BE2C (cell line): Measurements from ENCODE around the gene FASTK.

Experiments used
- DNase-seq: peaks from one replicate; pipeline ENCODE4 v3.0.0-alpha.2; 2020
- H3K27me3 ChIP-seq: fragments of 250-450 bp; sonication (Bioruptor Pico); 2 replicates; pipeline ENCODE4 v1.5.1; 2020; ENCODE audit warnings: mild to moderate bottlenecking
- H3K36me3 ChIP-seq: fragments of 250-450 bp; sonication (Bioruptor Pico); 2 replicates; pipeline ENCODE4 v1.5.1; 2020; ENCODE audit warnings: mild to moderate bottlenecking
- H3K4me1 ChIP-seq: fragments of 250-450 bp; sonication (Bioruptor Pico); 2 replicates; pipeline ENCODE4 v1.5.1; 2020
- H3K4me3 ChIP-seq: 2 replicates; pipeline ENCODE4 v1.5.1; 2011; ENCODE audit warnings: low read depth, low read length
- H3K9me3 ChIP-seq: fragments of 250-450 bp; sonication (Bioruptor Pico); 2 replicates; pipeline ENCODE4 v1.5.1; 2020
- TF ChIP-seq, protein P1 (sequence below): IDR thresholded peaks from 2 replicates; pipeline ENCODE4 v1.5.1; 2012; ENCODE audit warnings: mild to moderate bottlenecking, low read depth, low read length

Gene FASTK

DNA sequence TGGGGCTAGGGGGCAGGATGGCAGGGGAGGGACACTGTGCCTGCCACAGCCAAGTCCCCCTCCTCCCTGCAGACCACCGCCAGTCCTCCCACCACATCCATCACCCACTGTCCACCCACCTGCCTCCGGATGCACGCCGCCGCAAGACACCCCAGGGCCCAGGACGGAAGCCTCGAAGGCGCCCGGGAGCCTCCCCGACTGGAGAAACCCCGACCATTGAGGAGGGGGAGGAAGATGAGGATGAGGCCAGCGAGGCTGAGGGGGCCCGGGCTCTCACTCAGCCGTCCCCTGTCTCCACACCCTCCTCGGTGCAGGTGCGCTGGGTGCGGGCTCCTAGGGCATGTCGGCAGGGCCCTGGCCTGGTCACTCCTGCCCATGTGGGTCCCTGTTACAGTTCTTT is 16.2 kb downstream of the FASTK start:
- TF ChIP-seq, protein P1, sequence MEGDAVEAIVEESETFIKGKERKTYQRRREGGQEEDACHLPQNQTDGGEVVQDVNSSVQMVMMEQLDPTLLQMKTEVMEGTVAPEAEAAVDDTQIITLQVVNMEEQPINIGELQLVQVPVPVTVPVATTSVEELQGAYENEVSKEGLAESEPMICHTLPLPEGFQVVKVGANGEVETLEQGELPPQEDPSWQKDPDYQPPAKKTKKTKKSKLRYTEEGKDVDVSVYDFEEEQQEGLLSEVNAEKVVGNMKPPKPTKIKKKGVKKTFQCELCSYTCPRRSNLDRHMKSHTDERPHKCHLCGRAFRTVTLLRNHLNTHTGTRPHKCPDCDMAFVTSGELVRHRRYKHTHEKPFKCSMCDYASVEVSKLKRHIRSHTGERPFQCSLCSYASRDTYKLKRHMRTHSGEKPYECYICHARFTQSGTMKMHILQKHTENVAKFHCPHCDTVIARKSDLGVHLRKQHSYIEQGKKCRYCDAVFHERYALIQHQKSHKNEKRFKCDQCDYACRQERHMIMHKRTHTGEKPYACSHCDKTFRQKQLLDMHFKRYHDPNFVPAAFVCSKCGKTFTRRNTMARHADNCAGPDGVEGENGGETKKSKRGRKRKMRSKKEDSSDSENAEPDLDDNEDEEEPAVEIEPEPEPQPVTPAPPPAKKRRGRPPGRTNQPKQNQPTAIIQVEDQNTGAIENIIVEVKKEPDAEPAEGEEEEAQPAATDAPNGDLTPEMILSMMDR = no peak
- H3K36me3 ChIP-seq = peaks cover 58% of the 10 kb centered on the region
- peaks cover 11% of the 10 kb centered on the region for H3K4me1 ChIP-seq
- no peak overlapping the region for H3K4me3 ChIP-seq
- DNase-seq = no peak
- no peaks in the 10 kb centered on the region for H3K27me3 ChIP-seq
- H3K9me3 ChIP-seq = no peaks in the 10 kb centered on the region

DNA sequence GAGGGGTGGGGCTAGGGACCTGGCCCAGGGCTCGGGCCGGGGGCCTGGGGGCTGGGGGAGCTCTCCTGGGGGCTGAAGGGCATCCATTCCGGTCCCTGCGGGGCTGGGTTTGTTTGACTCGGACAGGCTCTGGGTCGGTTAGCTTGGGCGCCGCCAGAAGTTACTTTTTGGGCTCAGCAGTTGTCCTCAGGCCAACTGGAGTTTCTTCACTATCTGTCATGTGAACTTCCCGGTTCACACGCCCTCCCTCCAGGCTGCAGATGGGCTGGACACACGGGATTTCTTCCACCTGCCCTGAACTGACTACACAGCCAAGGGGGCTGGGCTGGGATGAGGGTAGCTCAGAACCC is 17.4 kb downstream of the FASTK start:
- Histone ChIP-seq H3K9me3 (no peaks in the 10 kb centered on the region), H3K4me1 (peaks cover 19% of the 10 kb centered on the region), H3K27me3 (no peaks in the 10 kb centered on the region), H3K4me3 (peak overlapping the region; percentile 94), H3K36me3 (peaks cover 48% of the 10 kb centered on the region)
- DNase-seq = no peak
- TF ChIP-seq, protein P1 = no peak

DNA sequence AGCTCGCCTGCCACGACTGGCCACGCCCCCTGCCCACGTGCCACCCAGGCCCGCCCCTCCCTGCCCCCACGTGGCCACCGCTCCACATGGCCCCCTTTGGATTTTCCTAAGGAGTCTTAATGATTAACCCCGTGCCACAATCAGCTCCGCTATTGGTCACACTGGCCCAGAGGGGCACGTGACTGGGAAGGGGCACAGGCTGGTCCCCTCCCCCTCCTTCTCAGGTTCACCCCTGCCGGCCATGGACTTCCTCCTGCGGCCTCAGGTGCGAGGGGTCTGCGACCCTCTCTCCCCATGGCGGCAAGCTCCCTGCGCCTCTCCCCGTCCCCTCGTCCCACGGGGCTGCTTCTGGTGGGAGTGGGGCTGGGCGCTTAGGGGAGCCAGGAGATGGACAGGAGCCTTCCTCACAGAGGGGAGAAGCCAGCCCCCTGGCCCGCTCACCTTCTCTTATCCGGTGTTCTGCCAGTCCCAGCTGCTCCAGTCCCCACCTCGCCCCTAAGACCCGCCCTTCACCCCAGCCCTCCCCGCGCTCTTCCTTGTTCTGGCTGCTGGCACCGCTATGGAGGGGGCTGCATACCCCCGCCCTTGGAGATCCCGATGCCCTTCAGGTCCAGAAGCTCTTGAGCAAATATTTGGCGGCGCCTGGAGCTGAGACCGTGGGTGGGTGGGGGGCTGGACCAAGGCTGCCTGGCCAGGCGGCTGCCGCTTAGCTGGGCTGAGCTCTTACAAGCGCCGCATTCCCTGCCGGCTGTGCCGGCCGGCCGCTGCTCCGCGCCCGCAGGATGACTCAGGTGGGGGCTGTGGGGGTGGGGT is 18.0 kb downstream of the FASTK start:
- no peaks in the 10 kb centered on the region for H3K27me3 ChIP-seq
- H3K4me1 ChIP-seq = peaks cover 19% of the 10 kb centered on the region
- DNase-seq = peak; percentile 95
- H3K4me3 ChIP-seq = peak overlapping the region; percentile 94
- no peaks in the 10 kb centered on the region for H3K9me3 ChIP-seq
- peaks cover 42% of the 10 kb centered on the region for H3K36me3 ChIP-seq
- TF ChIP-seq, protein P1 = 0 out of 2 replicates have a peak, but pooled peaks have one; percentile 2

DNA sequence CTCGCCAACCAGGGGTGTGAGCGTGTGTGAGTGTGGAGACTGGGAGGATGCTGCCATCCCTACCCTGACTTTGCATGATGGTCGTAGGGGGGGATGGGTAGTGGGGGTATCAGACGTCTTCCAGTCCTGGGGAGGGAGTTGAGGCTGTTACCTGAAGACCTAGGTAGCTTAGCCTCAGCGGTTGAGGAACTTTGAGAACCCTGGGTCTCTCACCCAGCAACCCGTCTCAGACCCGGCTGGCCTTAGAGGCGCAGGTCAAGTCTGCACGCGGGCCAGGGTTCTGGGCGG is 18.6 kb downstream of the FASTK start:
- Histone ChIP-seq H3K4me3 (peak overlapping the region; percentile 94), H3K27me3 (no peaks in the 10 kb centered on the region), H3K4me1 (peaks cover 21% of the 10 kb centered on the region), H3K9me3 (no peaks in the 10 kb centered on the region), H3K36me3 (peaks cover 37% of the 10 kb centered on the region)
- TF ChIP-seq, protein P1 = no peak
- no peak for DNase-seq

DNA sequence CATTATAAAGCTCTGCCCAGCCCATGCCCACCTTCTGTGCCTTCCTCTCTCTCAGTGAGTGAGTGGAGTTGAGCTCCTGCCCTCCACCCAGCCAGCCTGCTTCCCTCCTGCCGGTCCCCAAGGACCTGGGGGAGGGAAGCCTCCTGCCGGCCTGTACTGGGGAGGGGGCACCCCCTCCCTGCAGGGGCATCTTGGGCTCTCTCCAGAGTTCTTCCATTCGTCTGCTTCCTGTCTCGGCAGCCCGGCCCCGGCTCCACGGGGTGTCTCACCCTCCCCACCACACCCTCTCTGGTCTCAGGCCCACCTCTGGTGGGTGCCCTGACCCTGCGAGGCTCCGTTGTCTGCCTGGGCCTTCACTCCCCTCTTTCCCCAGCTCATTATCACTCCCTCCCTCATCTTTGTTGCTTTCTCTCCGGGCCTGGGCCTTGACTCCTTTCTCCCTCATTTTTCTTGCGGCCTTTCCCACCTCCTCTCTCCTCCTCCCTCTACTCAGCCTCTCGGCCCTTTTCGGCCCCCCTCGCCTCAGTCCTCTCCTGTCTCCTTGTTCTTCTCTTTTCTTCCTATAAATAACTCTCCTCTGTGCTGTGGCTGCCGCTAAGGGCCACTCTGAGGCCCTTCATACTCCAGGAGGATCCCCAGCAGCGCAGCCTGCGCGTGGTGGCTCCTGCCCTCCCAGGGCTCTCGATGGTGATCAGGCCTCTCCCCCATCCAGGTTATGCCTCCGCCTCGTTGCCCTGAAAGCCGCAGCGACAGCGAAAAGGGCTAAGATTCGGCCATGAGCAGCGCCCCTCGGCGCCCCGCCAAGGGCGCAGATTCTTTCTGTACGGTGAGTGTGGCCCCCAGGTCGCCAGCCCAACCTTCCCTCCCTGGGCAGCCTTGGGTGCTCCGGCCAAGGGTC is 19.1 kb downstream of the FASTK start:
- Histone ChIP-seq H3K27me3 (no peaks in the 10 kb centered on the region), H3K36me3 (peaks cover 31% of the 10 kb centered on the region), H3K4me1 (peaks cover 22% of the 10 kb centered on the region), H3K9me3 (no peaks in the 10 kb centered on the region), H3K4me3 (peak overlapping the region; percentile 94)
- DNase-seq = no peak
- TF ChIP-seq, protein P1 = no peak; the same call in 1 of the 2 replicates
